ENCODE data around the gene EFCAB14.

- TF ChIP-seq CTCF (conservative IDR thresholded peaks at IDR 0.05; ENCODE audit: low read depth in 2 of 2) (no peak), EZH2phosphoT487 (IDR thresholded peaks at IDR 0.05; ENCODE audit: unreplicated experiment) (no peak), CREB1 (CRISPR knock-in tag; IDR thresholded peaks at IDR 0.05; ENCODE audit: low read depth) (no peak), POLR2AphosphoS5 (IDR thresholded peaks at IDR 0.05; ENCODE audit: low read depth) (no peak), NANOG (IDR thresholded peaks at IDR 0.05; ENCODE audit: borderline replicate concordance) (no peak), EZH2 (IDR thresholded peaks at IDR 0.05; ENCODE audit: low read depth, unreplicated experiment) (no peak)
These were observed 13.5 kb downstream of the EFCAB14 start for GRCh38 chr1:46705408-46705807.
